Neural cell (in vitro differentiated cells): ENCODE results near the gene DNAJC11.

Source experiments
- RAD21 ChIP-seq: fragments of 450-650 bp; conservative IDR thresholded peaks from 2 replicates; pipeline ENCODE4 v1.6.1; 2014; ENCODE audit warnings: antibody characterized with exemption, mild to moderate bottlenecking, moderate library complexity
- TF ChIP-seq, protein P1 (sequence below): IDR thresholded peaks from 2 replicates; pipeline ENCODE4 v1.6.1; 2012; ENCODE audit warnings: borderline replicate concordance
- TF ChIP-seq, protein P2 (sequence below): fragments of 450-650 bp; IDR thresholded peaks from 2 replicates; pipeline ENCODE4 v1.5.1; 2014; ENCODE audit warnings: antibody characterized with exemption, mild to moderate bottlenecking, moderate library complexity; ENCODE audit not compliant: poor library complexity, severe bottlenecking

DNA sequence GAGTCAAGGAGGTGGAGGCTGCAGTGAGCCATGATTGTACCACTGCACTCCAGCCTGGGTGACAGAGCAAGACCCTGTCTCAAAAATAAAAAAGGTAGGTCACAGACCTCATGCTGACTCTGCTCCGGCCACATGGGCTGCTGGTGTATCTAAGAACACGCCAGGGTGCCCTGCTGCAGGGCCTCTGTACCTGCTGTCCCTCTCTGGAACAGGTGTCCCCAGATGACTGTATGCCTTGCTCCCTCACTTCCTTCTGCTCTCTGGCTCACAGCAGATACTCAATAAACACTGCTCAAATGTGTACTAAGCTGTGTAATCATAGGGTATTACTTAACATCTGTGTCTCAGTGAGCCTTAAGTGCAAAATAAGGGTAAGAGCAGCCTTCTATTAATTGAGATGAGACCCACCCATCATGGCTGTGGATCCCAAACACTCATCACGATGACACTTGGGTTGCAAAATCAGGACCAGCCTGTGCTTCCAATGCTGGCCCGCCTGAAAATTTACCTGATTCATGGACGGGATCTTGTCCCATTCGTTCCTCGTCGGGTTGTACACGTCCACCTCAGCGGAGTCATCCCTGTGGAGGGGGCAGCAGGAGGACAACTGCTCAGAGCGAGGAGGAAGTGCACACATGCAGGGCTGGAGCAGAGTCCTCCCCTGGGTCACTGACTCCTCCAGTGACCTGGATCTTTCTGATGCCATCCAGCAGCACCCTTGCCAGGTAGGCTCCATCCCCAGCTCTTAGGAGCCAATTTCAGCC, 106.5 kb downstream of the DNAJC11 start:
- TF ChIP-seq, protein P1, sequence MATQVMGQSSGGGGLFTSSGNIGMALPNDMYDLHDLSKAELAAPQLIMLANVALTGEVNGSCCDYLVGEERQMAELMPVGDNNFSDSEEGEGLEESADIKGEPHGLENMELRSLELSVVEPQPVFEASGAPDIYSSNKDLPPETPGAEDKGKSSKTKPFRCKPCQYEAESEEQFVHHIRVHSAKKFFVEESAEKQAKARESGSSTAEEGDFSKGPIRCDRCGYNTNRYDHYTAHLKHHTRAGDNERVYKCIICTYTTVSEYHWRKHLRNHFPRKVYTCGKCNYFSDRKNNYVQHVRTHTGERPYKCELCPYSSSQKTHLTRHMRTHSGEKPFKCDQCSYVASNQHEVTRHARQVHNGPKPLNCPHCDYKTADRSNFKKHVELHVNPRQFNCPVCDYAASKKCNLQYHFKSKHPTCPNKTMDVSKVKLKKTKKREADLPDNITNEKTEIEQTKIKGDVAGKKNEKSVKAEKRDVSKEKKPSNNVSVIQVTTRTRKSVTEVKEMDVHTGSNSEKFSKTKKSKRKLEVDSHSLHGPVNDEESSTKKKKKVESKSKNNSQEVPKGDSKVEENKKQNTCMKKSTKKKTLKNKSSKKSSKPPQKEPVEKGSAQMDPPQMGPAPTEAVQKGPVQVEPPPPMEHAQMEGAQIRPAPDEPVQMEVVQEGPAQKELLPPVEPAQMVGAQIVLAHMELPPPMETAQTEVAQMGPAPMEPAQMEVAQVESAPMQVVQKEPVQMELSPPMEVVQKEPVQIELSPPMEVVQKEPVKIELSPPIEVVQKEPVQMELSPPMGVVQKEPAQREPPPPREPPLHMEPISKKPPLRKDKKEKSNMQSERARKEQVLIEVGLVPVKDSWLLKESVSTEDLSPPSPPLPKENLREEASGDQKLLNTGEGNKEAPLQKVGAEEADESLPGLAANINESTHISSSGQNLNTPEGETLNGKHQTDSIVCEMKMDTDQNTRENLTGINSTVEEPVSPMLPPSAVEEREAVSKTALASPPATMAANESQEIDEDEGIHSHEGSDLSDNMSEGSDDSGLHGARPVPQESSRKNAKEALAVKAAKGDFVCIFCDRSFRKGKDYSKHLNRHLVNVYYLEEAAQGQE = no peak
- TF ChIP-seq, protein P2, sequence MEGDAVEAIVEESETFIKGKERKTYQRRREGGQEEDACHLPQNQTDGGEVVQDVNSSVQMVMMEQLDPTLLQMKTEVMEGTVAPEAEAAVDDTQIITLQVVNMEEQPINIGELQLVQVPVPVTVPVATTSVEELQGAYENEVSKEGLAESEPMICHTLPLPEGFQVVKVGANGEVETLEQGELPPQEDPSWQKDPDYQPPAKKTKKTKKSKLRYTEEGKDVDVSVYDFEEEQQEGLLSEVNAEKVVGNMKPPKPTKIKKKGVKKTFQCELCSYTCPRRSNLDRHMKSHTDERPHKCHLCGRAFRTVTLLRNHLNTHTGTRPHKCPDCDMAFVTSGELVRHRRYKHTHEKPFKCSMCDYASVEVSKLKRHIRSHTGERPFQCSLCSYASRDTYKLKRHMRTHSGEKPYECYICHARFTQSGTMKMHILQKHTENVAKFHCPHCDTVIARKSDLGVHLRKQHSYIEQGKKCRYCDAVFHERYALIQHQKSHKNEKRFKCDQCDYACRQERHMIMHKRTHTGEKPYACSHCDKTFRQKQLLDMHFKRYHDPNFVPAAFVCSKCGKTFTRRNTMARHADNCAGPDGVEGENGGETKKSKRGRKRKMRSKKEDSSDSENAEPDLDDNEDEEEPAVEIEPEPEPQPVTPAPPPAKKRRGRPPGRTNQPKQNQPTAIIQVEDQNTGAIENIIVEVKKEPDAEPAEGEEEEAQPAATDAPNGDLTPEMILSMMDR = no peak
- TF ChIP-seq RAD21 = no peak
